ENCODE data around the gene FAM200C. TPM values are rescaled to one million over a fixed set of nuclear protein-coding genes. Genes with fewer than 3 reads are reported as not detected.

The FAM200C gene
- polyA plus RNA-seq, 1 donor (not counting 4 experiments of a cell fraction or from before 2014, with no cell fraction given): 1.7 TPM

- dilution Hi-C loops (cut with MboI; ENCODE audit: extremely low pct_ligation_motif_present, low sequenced_read_pairs): no loop called here
- Histone ChIP-seq H3K4me1 (ENCODE audit: control insufficient read depth, extremely low read depth, insufficient read depth, low read length) (no peaks in the 10 kb centered on the region), H3K9ac (ENCODE audit: control insufficient read depth, extremely low read depth, insufficient read depth, low read length) (no peak overlapping the region), H3K27me3 (ENCODE audit: control insufficient read depth, extremely low read depth, insufficient read depth, low read length) (no peaks in the 10 kb centered on the region), H3K27ac (ENCODE audit: control insufficient read depth, insufficient read depth, low read length) (no peak overlapping the region), H3K36me3 (ENCODE audit: control insufficient read depth in 2 of 2, extremely low read depth in 1 of 2, insufficient read depth in 2 of 2, low read length in 2 of 2) (no peaks in the 10 kb centered on the region), H3K9me1 (ENCODE audit: control insufficient read depth, extremely low read depth, insufficient read depth, low read length) (no peaks in the 10 kb centered on the region), H3K4me2 (ENCODE audit: control insufficient read depth, extremely low read depth, insufficient read depth, low read depth, low read length) (no peak overlapping the region), H3K79me2 (ENCODE audit: control insufficient read depth, insufficient read depth, low read length) (no peaks in the 10 kb centered on the region), H3K4me3 (ENCODE audit: control insufficient read depth in 2 of 3, extremely low read depth in 1 of 3, insufficient read depth in 2 of 3, low read depth in 1 of 3, low read length in 3 of 3) (no peak overlapping the region), H2AFZ (ENCODE audit: control insufficient read depth, low read length) (no peak overlapping the region), H4K20me1 (ENCODE audit: control insufficient read depth, extremely low read depth, insufficient read depth, low read length) (no peaks in the 10 kb centered on the region), H3K9me3 (ENCODE audit: control insufficient read depth, low read depth, low read length) (no peaks in the 10 kb centered on the region)
- no peak for FAIRE-seq
- no peak for TF ChIP-seq CTCF (optimal IDR thresholded peaks at IDR 0.05 in 1 of 3, IDR thresholded peaks at IDR 0.05 in 1 of 3, conservative IDR thresholded peaks at IDR 0.05 in 1 of 3; ENCODE audit: extremely low read depth in 1 of 3, insufficient read depth in 2 of 3, low read length in 3 of 3)
- TF ChIP-seq EZH2 (IDR thresholded peaks at IDR 0.05; ENCODE audit: low read length): no peak
- no peak for DNase-seq (ENCODE audit: low read depth, low spot score)
These were observed 45.3 kb upstream of the FAM200C start for GRCh38 chr5:160445132-160445531.

GRCh38 chr5:160444407-160444806 is 44.6 kb upstream of the FAM200C start:
- FAIRE-seq: no peak

GRCh38 chr5:160442824-160443431 is 43.1 kb upstream of the FAM200C start:
- DNase-seq (ENCODE audit: low read depth, low spot score): no peak
- no peaks in the 10 kb centered on the region for H3K79me2 ChIP-seq (ENCODE audit: control insufficient read depth, insufficient read depth, low read length)
- H3K9me1 ChIP-seq (ENCODE audit: control insufficient read depth, extremely low read depth, insufficient read depth, low read length): no peaks in the 10 kb centered on the region
- H2AFZ ChIP-seq (ENCODE audit: control insufficient read depth, low read length): no peak overlapping the region
- no peaks in the 10 kb centered on the region for H3K36me3 ChIP-seq (ENCODE audit: control insufficient read depth in 2 of 2, extremely low read depth in 1 of 2, insufficient read depth in 2 of 2, low read length in 2 of 2)
- H3K9me3 ChIP-seq (ENCODE audit: control insufficient read depth, low read depth, low read length): no peaks in the 10 kb centered on the region
- no peak overlapping the region for H3K4me3 ChIP-seq (ENCODE audit: control insufficient read depth in 2 of 3, extremely low read depth in 1 of 3, insufficient read depth in 2 of 3, low read depth in 1 of 3, low read length in 3 of 3)
- peaks cover 9% of the 10 kb centered on the region for H3K4me1 ChIP-seq (ENCODE audit: control insufficient read depth, extremely low read depth, insufficient read depth, low read length)
- H4K20me1 ChIP-seq (ENCODE audit: control insufficient read depth, extremely low read depth, insufficient read depth, low read length): no peaks in the 10 kb centered on the region
- no peak for FAIRE-seq
- no peak overlapping the region for H3K9ac ChIP-seq (ENCODE audit: control insufficient read depth, extremely low read depth, insufficient read depth, low read length)
- no peaks in the 10 kb centered on the region for H3K27me3 ChIP-seq (ENCODE audit: control insufficient read depth, extremely low read depth, insufficient read depth, low read length)
- H3K4me2 ChIP-seq (ENCODE audit: control insufficient read depth, extremely low read depth, insufficient read depth, low read depth, low read length): no peak overlapping the region
- H3K27ac ChIP-seq (ENCODE audit: control insufficient read depth, insufficient read depth, low read length): no peak overlapping the region
- no peak for TF ChIP-seq EZH2 (IDR thresholded peaks at IDR 0.05; ENCODE audit: low read length)
- TF ChIP-seq CTCF (optimal IDR thresholded peaks at IDR 0.05 in 1 of 3, IDR thresholded peaks at IDR 0.05 in 1 of 3, conservative IDR thresholded peaks at IDR 0.05 in 1 of 3; ENCODE audit: extremely low read depth in 1 of 3, insufficient read depth in 2 of 3, low read length in 3 of 3): no peak
- dilution Hi-C loops (cut with MboI; ENCODE audit: extremely low pct_ligation_motif_present, low sequenced_read_pairs): no loop called here

More at GRCh38 chr5:160444407-160444806, 44.6 kb upstream of the FAM200C start:
- H3K4me1 ChIP-seq (ENCODE audit: control insufficient read depth, extremely low read depth, insufficient read depth, low read length): no peaks in the 10 kb centered on the region
- no peak for DNase-seq (ENCODE audit: low read depth, low spot score)
- H3K4me2 ChIP-seq (ENCODE audit: control insufficient read depth, extremely low read depth, insufficient read depth, low read depth, low read length): no peak overlapping the region
- no peaks in the 10 kb centered on the region for H3K27me3 ChIP-seq (ENCODE audit: control insufficient read depth, extremely low read depth, insufficient read depth, low read length)
- no peaks in the 10 kb centered on the region for H3K36me3 ChIP-seq (ENCODE audit: control insufficient read depth in 2 of 2, extremely low read depth in 1 of 2, insufficient read depth in 2 of 2, low read length in 2 of 2)
- no peaks in the 10 kb centered on the region for H3K9me3 ChIP-seq (ENCODE audit: control insufficient read depth, low read depth, low read length)
- no peak overlapping the region for H3K4me3 ChIP-seq (ENCODE audit: control insufficient read depth in 2 of 3, extremely low read depth in 1 of 3, insufficient read depth in 2 of 3, low read depth in 1 of 3, low read length in 3 of 3)
- H4K20me1 ChIP-seq (ENCODE audit: control insufficient read depth, extremely low read depth, insufficient read depth, low read length): no peaks in the 10 kb centered on the region
- TF ChIP-seq EZH2 (IDR thresholded peaks at IDR 0.05; ENCODE audit: low read length): no peak
- H3K9me1 ChIP-seq (ENCODE audit: control insufficient read depth, extremely low read depth, insufficient read depth, low read length): no peaks in the 10 kb centered on the region
- no peaks in the 10 kb centered on the region for H3K79me2 ChIP-seq (ENCODE audit: control insufficient read depth, insufficient read depth, low read length)
- H2AFZ ChIP-seq (ENCODE audit: control insufficient read depth, low read length): no peak overlapping the region
- dilution Hi-C loops (cut with MboI; ENCODE audit: extremely low pct_ligation_motif_present, low sequenced_read_pairs): no loop called here
- no peak overlapping the region for H3K9ac ChIP-seq (ENCODE audit: control insufficient read depth, extremely low read depth, insufficient read depth, low read length)
- H3K27ac ChIP-seq (ENCODE audit: control insufficient read depth, insufficient read depth, low read length): no peak overlapping the region

All from keratinocyte (primary cell).